Esophagus squamous epithelium (tissue), 4 donors: ENCODE measurements around the gene RPAP3.

ENCODE experiments used
- POLR2A ChIP-seq, 4 donors: fragments of 450-650 bp; IDR thresholded peaks; one replicate each; pipeline ENCODE4 v1.6.1; 2017; ENCODE audit warnings: antibody characterized with exemption in 4 of 4, mild to moderate bottlenecking in 4 of 4, moderate library complexity in 3 of 4
- TF ChIP-seq, protein P1 (sequence below), 6 experiments: fragments of 450-650 bp in 4 of 6; fragments of 200-600 bp in 2 of 6; sonication (generic) in 2 of 6; IDR thresholded peaks; one replicate each; pipeline ENCODE4 v1.5.1; 2016 to 2019; ENCODE audit warnings: antibody characterized with exemption in 6 of 6, mild to moderate bottlenecking in 4 of 6, moderate library complexity in 4 of 6

DNA sequence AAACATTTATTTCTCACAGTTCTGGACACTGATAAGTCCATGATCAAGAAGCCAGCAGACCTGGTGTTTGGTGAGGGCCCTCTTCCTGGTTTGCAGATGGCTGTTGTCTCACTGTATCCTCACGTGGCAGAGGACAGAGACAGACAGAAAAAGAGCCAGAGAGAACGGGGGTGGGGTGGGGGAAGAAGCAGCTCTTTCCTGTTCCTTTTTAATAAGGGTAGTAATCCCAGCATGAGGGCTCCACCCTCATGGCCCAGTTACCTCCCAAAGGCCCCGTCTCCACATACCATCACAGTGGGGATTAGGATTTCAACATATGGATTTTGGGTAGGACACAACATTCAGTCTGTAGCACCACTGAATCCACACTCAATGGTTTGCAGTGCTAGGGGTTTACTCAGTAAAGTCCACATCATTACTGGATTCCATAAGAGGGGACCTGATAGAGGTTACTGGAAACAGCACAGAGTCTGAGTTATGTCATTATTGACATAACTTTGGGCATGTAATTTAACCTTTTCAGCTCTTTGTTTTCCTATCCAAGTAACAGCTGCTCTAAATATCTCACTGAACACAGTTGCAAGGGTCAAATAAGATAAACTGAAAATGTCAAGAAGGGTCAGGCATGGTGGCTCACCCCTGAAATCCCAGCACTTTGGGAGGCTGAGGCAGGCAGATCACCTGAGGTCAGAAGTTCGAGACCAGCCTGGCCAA is 53.2 kb downstream of the RPAP3 start:
- TF ChIP-seq, protein P1, sequence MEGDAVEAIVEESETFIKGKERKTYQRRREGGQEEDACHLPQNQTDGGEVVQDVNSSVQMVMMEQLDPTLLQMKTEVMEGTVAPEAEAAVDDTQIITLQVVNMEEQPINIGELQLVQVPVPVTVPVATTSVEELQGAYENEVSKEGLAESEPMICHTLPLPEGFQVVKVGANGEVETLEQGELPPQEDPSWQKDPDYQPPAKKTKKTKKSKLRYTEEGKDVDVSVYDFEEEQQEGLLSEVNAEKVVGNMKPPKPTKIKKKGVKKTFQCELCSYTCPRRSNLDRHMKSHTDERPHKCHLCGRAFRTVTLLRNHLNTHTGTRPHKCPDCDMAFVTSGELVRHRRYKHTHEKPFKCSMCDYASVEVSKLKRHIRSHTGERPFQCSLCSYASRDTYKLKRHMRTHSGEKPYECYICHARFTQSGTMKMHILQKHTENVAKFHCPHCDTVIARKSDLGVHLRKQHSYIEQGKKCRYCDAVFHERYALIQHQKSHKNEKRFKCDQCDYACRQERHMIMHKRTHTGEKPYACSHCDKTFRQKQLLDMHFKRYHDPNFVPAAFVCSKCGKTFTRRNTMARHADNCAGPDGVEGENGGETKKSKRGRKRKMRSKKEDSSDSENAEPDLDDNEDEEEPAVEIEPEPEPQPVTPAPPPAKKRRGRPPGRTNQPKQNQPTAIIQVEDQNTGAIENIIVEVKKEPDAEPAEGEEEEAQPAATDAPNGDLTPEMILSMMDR (IDR thresholded peaks at IDR 0.05): no peak
- TF ChIP-seq POLR2A (IDR thresholded peaks at IDR 0.05): no peak
